Measurements from ENCODE around the gene PGPEP1. TPM values are rescaled to one million over a fixed set of nuclear protein-coding genes. Genes with fewer than 3 reads are reported as not detected.

Gene PGPEP1
- total RNA-seq, 6 experiments from 2014 or later, result 33.0 to 55.5 (median 40.7) TPM

DNA sequence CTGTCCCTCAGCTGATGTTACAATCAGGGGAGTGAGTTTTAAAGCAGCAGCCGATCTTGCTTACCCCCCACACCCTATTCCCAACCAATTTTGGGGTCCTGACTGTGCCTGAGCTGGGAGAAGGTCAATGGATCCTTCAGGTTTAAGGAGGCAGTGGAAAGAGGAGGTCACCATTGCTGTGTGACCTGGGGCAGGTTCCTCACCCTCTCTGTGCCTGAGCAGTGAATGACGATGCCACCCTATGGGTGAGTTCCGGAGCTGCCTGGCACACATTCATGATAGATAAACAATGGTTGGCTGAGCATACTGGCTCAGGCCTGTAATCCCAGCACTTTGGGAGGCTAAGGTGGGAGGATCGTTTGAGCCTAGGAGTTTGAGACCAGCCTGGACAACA is 38.7 kb upstream of the PGPEP1 start:
- peaks cover 0 to 30% (median 5%) of the 10 kb centered on the region in 4 donors for H3K4me1 ChIP-seq
- peak overlapping the region in 2 of 3 donors; percentile 16 to 95 for H3K27ac ChIP-seq
- H3K27me3 ChIP-seq, result no peaks in the 10 kb centered on the region
- WGBS (ENCODE audit: insufficient coverage, low coverage, low lambda C conversion rate, missing lambda C conversion rate), result 48% methylated on average over 4 of the region's 4 CpGs
- intact Hi-C loops (cut with DNase I), result no loop called here
- no peak for DNase-seq
- no peak for ATAC-seq
- TF ChIP-seq, protein P1, sequence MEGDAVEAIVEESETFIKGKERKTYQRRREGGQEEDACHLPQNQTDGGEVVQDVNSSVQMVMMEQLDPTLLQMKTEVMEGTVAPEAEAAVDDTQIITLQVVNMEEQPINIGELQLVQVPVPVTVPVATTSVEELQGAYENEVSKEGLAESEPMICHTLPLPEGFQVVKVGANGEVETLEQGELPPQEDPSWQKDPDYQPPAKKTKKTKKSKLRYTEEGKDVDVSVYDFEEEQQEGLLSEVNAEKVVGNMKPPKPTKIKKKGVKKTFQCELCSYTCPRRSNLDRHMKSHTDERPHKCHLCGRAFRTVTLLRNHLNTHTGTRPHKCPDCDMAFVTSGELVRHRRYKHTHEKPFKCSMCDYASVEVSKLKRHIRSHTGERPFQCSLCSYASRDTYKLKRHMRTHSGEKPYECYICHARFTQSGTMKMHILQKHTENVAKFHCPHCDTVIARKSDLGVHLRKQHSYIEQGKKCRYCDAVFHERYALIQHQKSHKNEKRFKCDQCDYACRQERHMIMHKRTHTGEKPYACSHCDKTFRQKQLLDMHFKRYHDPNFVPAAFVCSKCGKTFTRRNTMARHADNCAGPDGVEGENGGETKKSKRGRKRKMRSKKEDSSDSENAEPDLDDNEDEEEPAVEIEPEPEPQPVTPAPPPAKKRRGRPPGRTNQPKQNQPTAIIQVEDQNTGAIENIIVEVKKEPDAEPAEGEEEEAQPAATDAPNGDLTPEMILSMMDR (IDR thresholded peaks at IDR 0.05), result no peak
- no peak for TF ChIP-seq POLR2A (IDR thresholded peaks at IDR 0.05)
- no peak overlapping the region for H3K4me3 ChIP-seq
- no peaks in the 10 kb centered on the region for H3K9me3 ChIP-seq
- peaks cover 0 to 4% (median 0%) of the 10 kb centered on the region in 4 donors for H3K36me3 ChIP-seq

DNA sequence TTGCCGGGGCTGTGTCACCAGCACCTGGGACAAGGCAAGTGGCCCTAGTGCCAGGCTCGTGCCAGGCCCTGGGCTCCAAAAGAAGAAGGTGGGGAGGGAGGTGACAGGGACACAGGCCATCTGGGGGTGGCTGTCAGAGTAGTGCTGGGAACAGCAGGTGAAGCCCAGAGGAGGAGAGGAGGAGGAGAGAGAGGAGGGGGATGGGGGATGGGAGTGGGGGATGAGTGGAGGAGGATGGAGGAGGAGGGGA is 36.3 kb upstream of the PGPEP1 start:
- no peak overlapping the region for H3K4me3 ChIP-seq
- DNase-seq, result peak in 2 of 3 donors; percentile 52 to 66
- H3K27me3 ChIP-seq, result no peaks in the 10 kb centered on the region
- TF ChIP-seq, protein P1 (IDR thresholded peaks at IDR 0.05), result no peak
- no peak for TF ChIP-seq POLR2A (IDR thresholded peaks at IDR 0.05)
- H3K36me3 ChIP-seq, result peaks cover 0 to 4% (median 0%) of the 10 kb centered on the region in 4 donors
- H3K27ac ChIP-seq, result peak overlapping the region; percentile 91 to 95 (median 95)
- intact Hi-C loops (cut with DNase I), result no loop called here
- peaks cover 0 to 44% (median 5%) of the 10 kb centered on the region in 4 donors for H3K4me1 ChIP-seq
- H3K9me3 ChIP-seq, result no peaks in the 10 kb centered on the region
- ATAC-seq, result peak in 3 of 4 donors; percentile 3 to 12 (median 10)
- WGBS (ENCODE audit: insufficient coverage, low coverage, low lambda C conversion rate, missing lambda C conversion rate), result 4% methylated on average over 2 of the region's 2 CpGs

DNA sequence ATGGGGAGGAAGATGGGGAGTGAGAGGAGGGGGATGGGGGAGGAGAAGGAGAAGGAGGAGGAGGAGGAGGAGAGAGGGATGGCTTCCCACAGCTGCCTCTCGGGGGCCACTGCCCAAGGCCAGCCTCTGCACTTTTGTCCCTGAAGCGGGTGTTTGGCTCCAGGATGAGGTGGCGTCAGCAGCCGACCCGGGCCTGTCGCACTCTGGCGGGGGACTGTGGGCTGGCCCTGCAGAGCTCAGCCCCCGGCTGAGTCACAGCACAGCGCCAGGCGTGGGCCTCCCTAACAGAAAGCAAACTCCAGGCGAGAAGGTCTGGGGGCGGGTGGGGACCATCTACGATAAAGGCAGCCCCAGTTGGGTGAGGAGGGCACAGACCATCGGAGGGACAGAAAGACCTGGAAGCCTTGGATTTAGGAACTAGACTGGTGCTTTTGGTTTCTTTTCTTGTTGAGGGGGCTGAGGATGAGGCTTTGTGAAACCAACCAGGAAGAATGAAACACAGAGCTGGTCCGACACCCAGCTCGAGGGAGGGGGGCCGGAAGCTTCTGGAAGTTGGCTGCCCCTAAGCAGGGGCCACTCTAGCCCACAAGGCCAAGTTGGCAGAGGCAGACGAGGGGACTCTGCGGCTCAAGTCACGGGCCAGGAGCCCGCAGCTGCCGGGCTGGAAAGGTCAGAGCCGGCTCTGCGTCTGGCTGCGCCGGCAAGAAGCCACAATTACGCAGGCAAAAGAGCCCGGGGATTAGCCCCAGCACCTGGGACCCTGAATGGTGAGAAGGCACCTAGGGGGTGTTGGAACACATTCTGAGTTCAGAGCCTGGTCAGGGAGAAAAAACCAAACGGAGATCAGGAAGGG is 35.7 kb upstream of the PGPEP1 start:
- H3K9me3 ChIP-seq, result no peaks in the 10 kb centered on the region
- H3K4me3 ChIP-seq, result peak overlapping the region; percentile 6 to 23 (median 21)
- peak; percentile 77 for TF ChIP-seq POLR2A (IDR thresholded peaks at IDR 0.05)
- TF ChIP-seq, protein P1 (IDR thresholded peaks at IDR 0.05), result no peak
- intact Hi-C loops (cut with DNase I), result no loop called here
- peaks cover 0 to 44% (median 5%) of the 10 kb centered on the region in 4 donors for H3K4me1 ChIP-seq
- H3K36me3 ChIP-seq, result peaks cover 0 to 4% (median under 1%) of the 10 kb centered on the region in 4 donors
- peak overlapping the region; percentile 91 to 95 (median 95) for H3K27ac ChIP-seq
- 23% methylated on average over 10 of the region's 29 CpGs for WGBS (ENCODE audit: insufficient coverage, low coverage, low lambda C conversion rate, missing lambda C conversion rate)
- ATAC-seq, result peak; percentile 66 to 75 (median 71)
- H3K27me3 ChIP-seq, result no peaks in the 10 kb centered on the region
- peak; percentile 87 to 90 (median 89) for DNase-seq

DNA sequence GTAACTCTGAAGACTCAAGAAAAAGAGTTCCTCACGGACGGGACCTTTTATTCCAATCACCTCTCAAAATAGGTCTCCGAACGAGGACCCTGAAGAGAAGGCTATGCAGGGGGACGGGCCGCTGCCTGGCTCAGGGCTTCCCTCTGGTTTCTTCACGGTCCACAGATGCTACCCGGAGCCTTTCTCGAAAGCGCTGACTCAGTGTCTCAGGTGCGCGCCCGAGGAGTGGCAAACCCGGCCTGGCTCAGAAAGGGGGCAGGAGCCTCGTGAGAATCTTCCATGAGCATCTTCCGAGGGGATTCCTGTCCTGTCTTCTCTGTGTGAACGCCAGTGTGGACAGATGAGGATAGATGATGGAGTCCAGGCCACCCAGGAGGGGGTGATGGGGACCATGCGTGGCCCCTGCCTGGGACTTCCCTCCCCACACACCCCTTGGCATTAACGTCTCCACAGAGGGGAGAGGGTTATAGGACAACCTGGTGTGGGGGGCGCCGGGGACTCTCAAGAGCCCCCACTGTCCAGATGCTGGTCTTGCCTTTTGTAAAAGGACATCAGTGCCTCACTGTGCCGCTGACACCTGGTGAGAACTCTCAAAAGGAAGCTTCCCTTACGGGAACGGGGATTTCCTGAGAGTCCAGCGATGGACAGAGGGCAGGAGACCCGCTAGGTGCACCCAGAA is 34.0 kb upstream of the PGPEP1 start:
- ATAC-seq, result no peak
- WGBS (ENCODE audit: insufficient coverage, low coverage, low lambda C conversion rate, missing lambda C conversion rate), result 50% methylated on average over 1 of the region's 26 CpGs
- Histone ChIP-seq H3K9me3 (no peaks in the 10 kb centered on the region), H3K4me1 (peaks cover 0 to 43% (median 2%) of the 10 kb centered on the region in 4 donors), H3K36me3 (peaks cover 0 to 4% (median under 1%) of the 10 kb centered on the region in 4 donors), H3K27ac (peak overlapping the region in 1 of 3 donors; percentile 95), H3K4me3 (no peak overlapping the region), H3K27me3 (no peaks in the 10 kb centered on the region)
- DNase-seq, result no peak
- TF ChIP-seq POLR2A (IDR thresholded peaks at IDR 0.05), result no peak
- TF ChIP-seq, protein P1 (IDR thresholded peaks at IDR 0.05), result no peak
- intact Hi-C loops (cut with DNase I), result no loop called here

Data from right lobe of liver (tissue), 6 donors.